IMR-90 (cell line): ENCODE data around the gene HPN. TPM values are rescaled to one million over a fixed set of nuclear protein-coding genes. Genes with fewer than 3 reads are reported as not detected.
A peak's percentile ranks its signal among the peaks of the same experiment; 100 is the strongest.

Experiments
- ATAC-seq: fragments of 200-7000 bp; cut with Tn5 transposase; 2 replicates; pipeline ENCODE4 v1.9.1; 2020; ENCODE audit warnings: low read depth, mild to moderate bottlenecking, moderate library complexity
- BruUV-seq: library from RNA; stranded (reverse); fragments of 400-500 nt; replicated peaks from 2 replicates; lab custom pipeline; 2021; lab: Mats Ljungman, UMichigan
- CTCF ChIA-PET: fragments of 300-600 bp; formaldehyde crosslinking; extraction: SDS; loops from one replicate; lab custom pipeline; 2021; ENCODE audit warnings: antibody characterized with exemption; lab: Yijun Ruan, JAX
- POLR2A ChIA-PET: fragments of 300-600 bp; sonication (Branson Sonifier 250); formaldehyde crosslinking; loops from one replicate; lab custom pipeline; 2022; ENCODE audit warnings: antibody characterized with exemption; ENCODE audit not compliant: unreplicated experiment; lab: Charles Lee
- DNase-seq: peaks from one replicate; pipeline ENCODE4 v3.0.0; 2013
- H2AFZ ChIP-seq: replicated peaks from 2 replicates; pipeline ENCODE3; 2013; ENCODE audit warnings: low read length, mild to moderate bottlenecking; ENCODE audit not compliant: poor library complexity
- H2AK5ac ChIP-seq: 2 replicates; pipeline ENCODE4 v1.6.1; 2013; ENCODE audit warnings: low read depth, low read length, inconsistent platforms
- H2AK9ac ChIP-seq: replicated peaks from 2 replicates; pipeline ENCODE3; 2013; ENCODE audit warnings: mild to moderate bottlenecking, low read depth, low read length, moderate library complexity; ENCODE audit not compliant: poor library complexity
- H2BK120ac ChIP-seq: 2 replicates; pipeline ENCODE4 v1.6.1; 2013; ENCODE audit warnings: low read depth, low read length, inconsistent platforms
- H2BK15ac ChIP-seq: 3 replicates; pipeline ENCODE4 v1.6.1; 2013; ENCODE audit warnings: low read depth, low read length, inconsistent platforms
- H2BK20ac ChIP-seq: 2 replicates; pipeline ENCODE4 v1.6.1; 2013; ENCODE audit warnings: low read depth, mild to moderate bottlenecking, inconsistent platforms, low read length, moderate library complexity
- H2BK5ac ChIP-seq: 2 replicates; pipeline ENCODE4 v1.6.1; 2013; ENCODE audit warnings: mild to moderate bottlenecking, low read depth, low read length, inconsistent platforms; ENCODE audit not compliant: poor library complexity, severe bottlenecking
- H3K14ac ChIP-seq: replicated peaks from 2 replicates; pipeline ENCODE4 v1.6.1; 2013; ENCODE audit warnings: low read depth, low read length, inconsistent platforms
- H3K18ac ChIP-seq: 2 replicates; pipeline ENCODE4 v1.6.1; 2013; ENCODE audit warnings: low read depth, low read length, control low read depth
- H3K23ac ChIP-seq: 2 replicates; pipeline ENCODE4 v1.6.1; 2013; ENCODE audit warnings: low read depth, low read length, inconsistent platforms
- H3K27ac ChIP-seq: 2 replicates; pipeline ENCODE4 v1.5.1; 2013; ENCODE audit warnings: mild to moderate bottlenecking, control low read depth, low read length; ENCODE audit not compliant: insufficient read depth
- H3K27me3 ChIP-seq: 2 replicates; pipeline ENCODE4 v1.6.1; 2013; ENCODE audit warnings: low read length; ENCODE audit not compliant: control insufficient read depth, insufficient read depth
- H3K36me3 ChIP-seq: 2 replicates; pipeline ENCODE4 v1.6.1; 2013; ENCODE audit warnings: low read length, mixed read lengths; ENCODE audit not compliant: control insufficient read depth, insufficient read depth
- H3K4ac ChIP-seq: 2 replicates; pipeline ENCODE4 v1.6.1; 2013; ENCODE audit warnings: low read depth, low read length, inconsistent platforms
- H3K4me1 ChIP-seq: 2 replicates; pipeline ENCODE4 v1.6.1; 2013; ENCODE audit warnings: low read length, mixed read lengths; ENCODE audit not compliant: control insufficient read depth, insufficient read depth
- H3K4me2 ChIP-seq: 2 replicates; pipeline ENCODE4 v1.6.1; 2013; ENCODE audit warnings: low read depth, mild to moderate bottlenecking, control low read depth, low read length, moderate library complexity
- H3K4me3 ChIP-seq: 2 replicates; pipeline ENCODE4 v1.5.1; 2013; ENCODE audit warnings: low read depth, mild to moderate bottlenecking, control low read depth, low read length, moderate library complexity; ENCODE audit not compliant: insufficient read depth
- H3K56ac ChIP-seq: 2 replicates; pipeline ENCODE4 v1.6.1; 2013; ENCODE audit warnings: low read length, inconsistent platforms; ENCODE audit not compliant: insufficient read depth; ENCODE audit errors: extremely low read depth
- H3K79me1 ChIP-seq, 2 experiments: 2 replicates each; pipeline ENCODE4 v1.6.1; 2013; ENCODE audit warnings: low read length in 2 of 2, inconsistent platforms in 1 of 2, low read depth in 1 of 2
- H3K9ac ChIP-seq: 2 replicates; pipeline ENCODE4 v1.6.1; 2013; ENCODE audit warnings: low read depth, low read length, control low read depth
- H3K9me1 ChIP-seq: 2 replicates; pipeline ENCODE4 v1.6.1; 2013; ENCODE audit warnings: low read length, inconsistent platforms; ENCODE audit not compliant: insufficient read depth
- H3K9me3 ChIP-seq: 2 replicates; pipeline ENCODE4 v1.6.1; 2013; ENCODE audit warnings: low read length; ENCODE audit not compliant: control insufficient read depth, insufficient read depth
- H4K20me1 ChIP-seq: 2 replicates; pipeline ENCODE4 v1.6.1; 2013; ENCODE audit warnings: low read length, inconsistent platforms; ENCODE audit not compliant: insufficient read depth
- H4K5ac ChIP-seq: 2 replicates; pipeline ENCODE4 v1.6.1; 2013; ENCODE audit warnings: mild to moderate bottlenecking, low read depth, low read length, control low read depth
- H4K8ac ChIP-seq, 2 experiments: 2 replicates each; pipeline ENCODE4 v1.6.1; 2013; ENCODE audit warnings: low read depth in 2 of 2, low read length in 2 of 2, control low read depth in 1 of 2, inconsistent platforms in 1 of 2
- H4K91ac ChIP-seq: 2 replicates; pipeline ENCODE4 v1.6.1; 2013; ENCODE audit warnings: low read depth, low read length, inconsistent platforms; ENCODE audit not compliant: insufficient read depth
- BHLHE40 ChIP-seq: fragments of 150-350 bp; IDR thresholded peaks from 2 replicates; pipeline ENCODE4 v1.6.1; 2016; ENCODE audit warnings: mild to moderate bottlenecking, low read depth, low read length
- CEBPB ChIP-seq: IDR thresholded peaks from 2 replicates; pipeline ENCODE4 v1.6.1; 2012; ENCODE audit warnings: low read depth, low read length, improper control_type of control experiment
- CHD1 ChIP-seq: IDR thresholded peaks from 2 replicates; pipeline ENCODE4 v1.6.1; 2012; ENCODE audit warnings: low read depth, low read length, improper control_type of control experiment
- CTCF ChIP-seq: conservative IDR thresholded peaks from 2 replicates; pipeline ENCODE4 v1.5.1; 2012; ENCODE audit warnings: mild to moderate bottlenecking, low read depth, low read length, improper control_type of control experiment
- ELK1 ChIP-seq: fragments of 150-350 bp; IDR thresholded peaks from 2 replicates; pipeline ENCODE4 v1.6.1; 2016; ENCODE audit warnings: low read depth, mild to moderate bottlenecking, low read length, moderate library complexity, borderline replicate concordance
- FOS ChIP-seq: fragments of 150-350 bp; IDR thresholded peaks from 2 replicates; pipeline ENCODE4 v1.6.1; 2016; ENCODE audit warnings: low read depth, low read length
- MAFK ChIP-seq: IDR thresholded peaks from 2 replicates; pipeline ENCODE4 v1.6.1; 2012; ENCODE audit warnings: low read depth, low read length, improper control_type of control experiment
- MAZ ChIP-seq: IDR thresholded peaks from 2 replicates; pipeline ENCODE4 v1.6.1; 2012; ENCODE audit warnings: low read depth, mild to moderate bottlenecking, low read length, improper control_type of control experiment, moderate library complexity, borderline replicate concordance
- NFE2L2 ChIP-seq: fragments of 150-350 bp; IDR thresholded peaks from 2 replicates; pipeline ENCODE4 v1.6.1; 2016; ENCODE audit warnings: low read depth, mild to moderate bottlenecking, low read length
- POLR2A ChIP-seq: IDR thresholded peaks from 2 replicates; pipeline ENCODE4 v1.6.1; 2012; ENCODE audit warnings: mild to moderate bottlenecking, low read depth, low read length
- RCOR1 ChIP-seq: IDR thresholded peaks from 2 replicates; pipeline ENCODE4 v1.6.1; 2012; ENCODE audit warnings: mild to moderate bottlenecking, low read length, improper control_type of control experiment; ENCODE audit not compliant: insufficient replicate concordance
- RFX5 ChIP-seq: IDR thresholded peaks from 2 replicates; pipeline ENCODE4 v1.8.0; 2012; ENCODE audit warnings: low read depth, mild to moderate bottlenecking, low read length, moderate library complexity
- SMC3 ChIP-seq: fragments of 150-350 bp; IDR thresholded peaks from 2 replicates; pipeline ENCODE4 v1.6.1; 2016; ENCODE audit warnings: low read depth, mild to moderate bottlenecking, antibody characterized with exemption, low read length, moderate library complexity
- USF2 ChIP-seq: fragments of 150-350 bp; IDR thresholded peaks from 2 replicates; pipeline ENCODE4 v1.6.1; 2017; ENCODE audit warnings: mild to moderate bottlenecking, antibody characterized with exemption, low read length, low read depth
- WGBS, 2 experiments: methylation state at CpG; one replicate each; pipeline versions ENCODE4 v1.1.5 to v1.1.7; 2013; ENCODE audit warnings: missing lambda C conversion rate in 2 of 2; ENCODE audit not compliant: insufficient read length in 1 of 2; ENCODE audit errors: extremely low coverage in 2 of 2; 5-methylcytosine and 5-hydroxymethylcytosine counted together
- dilution Hi-C: fragments of 300-500 bp; cut with HindIII; formaldehyde crosslinking; loops from one replicate; pipeline ENCODE4 v1.14.3; 2018; ENCODE audit warnings: low sequenced_read_pairs; ENCODE audit not compliant: unreplicated experiment
- in situ Hi-C: fragments of 300-500 bp; cut with MboI; formaldehyde crosslinking; loops from 3 replicates; pipeline ENCODE4 v1.14.3; 2019; ENCODE audit warnings: low sequenced_read_pairs, inconsistent platforms, mixed read lengths
- intact Hi-C: fragments of 100-400 bp; cut with micrococcal nuclease; formaldehyde crosslinking; loops from 2 replicates; pipeline ENCODE4 v1.10.0; 2022
- polyA plus RNA-seq, 3 experiments: library from polyadenylated mRNA; depleted of rRNA; stranded (reverse); fragments of >200 nt; gene quantifications; 2 replicates each; pipeline ENCODE4 v1.2.3, GENCODE V29; 2012; ENCODE audit warnings: low replicate concordance in 1 of 3
- total RNA-seq: library from RNA; depleted of rRNA; stranded (reverse); fragments of >200 nt; gene quantifications from 2 replicates; pipeline ENCODE4 v1.2.3, GENCODE V29; 2012

The HPN gene
- total and polyA plus RNA-seq, 2 of the 4 experiments (the other 2 are of a cell fraction): not detected

- Histone ChIP-seq H3K9ac (peak overlapping the region; percentile 92), H2BK5ac (peak overlapping the region; percentile 95), H3K4me2 (peak overlapping the region; percentile 96), H3K36me3 (peaks cover 9% of the 10 kb centered on the region), H3K27me3 (no peaks in the 10 kb centered on the region), H4K20me1 (peaks cover 26% of the 10 kb centered on the region), H4K91ac (peak overlapping the region; percentile 93), H3K79me1 (peaks cover 11 to 41% of the 10 kb centered on the region in 2 experiments), H4K8ac (peak overlapping the region; percentile 92 to 98; a peak in 3 of 4 replicates), H2BK120ac (no peak overlapping the region), H2BK20ac (no peak overlapping the region), H3K27ac (peak overlapping the region; percentile 97), H3K4me3 (peak overlapping the region; percentile 96), H3K14ac (peak overlapping the region; percentile 86), H3K9me3 (peaks cover 2% of the 10 kb centered on the region; the same call in 1 of the 2 replicates), H3K4ac (peak overlapping the region; percentile 91), H3K23ac (peak overlapping the region; percentile 93; the same call in 1 of the 2 replicates), H2BK15ac (no peak overlapping the region), H3K4me1 (peaks cover 14% of the 10 kb centered on the region), H2AK9ac (peak overlapping the region; percentile 98), H4K5ac (peak overlapping the region; percentile 96), H3K56ac (no peak overlapping the region), H2AK5ac (peak overlapping the region; percentile 70), H2AFZ (peak overlapping the region; percentile 95), H3K18ac (peak overlapping the region; percentile 92; the same call in 1 of the 2 replicates), H3K9me1 (peaks cover 11% of the 10 kb centered on the region)
- WGBS, 2 experiments: 60% methylated on average over 8 of the region's 13 CpGs; no CpG with 5 or more reads in 1 of the 2 experiments
- POLR2A ChIA-PET: no interaction called here
- BruUV-seq: no TSS peak
- dilution Hi-C loops (no loop called here), in situ Hi-C loops (no loop called here), intact Hi-C loops (no loop called here)
- ATAC-seq: no peak
- CTCF ChIA-PET: interaction anchor here (1.0 kb wide), 1 partner anchor 45 kb away, joined by 3 read pairs; no protein-coding TSS in a partner anchor
- no peak for DNase-seq
- TF ChIP-seq RCOR1 (no peak), CEBPB (no peak), RFX5 (no peak), MAFK (no peak), BHLHE40 (no peak), ELK1 (no peak), USF2 (no peak), MAZ (no peak), NFE2L2 (no peak), FOS (no peak), SMC3 (no peak), POLR2A (no peak; the same call in 1 of the 2 replicates), CHD1 (no peak), CTCF (no peak)
Measured at GRCh38 chr19:34998777-34999497, 42.6 kb upstream of the HPN start.
